GM18867 (cell line): ENCODE data around the gene OR2W3.

Experiments
- ATAC-seq: cut with Tn5 transposase; IDR thresholded peaks from one replicate; pipeline ENCODE4 v1.9.1; 2021; ENCODE audit warnings: mild to moderate bottlenecking, moderate library complexity; ENCODE audit not compliant: unreplicated experiment

OR2W3 gene

DNA sequence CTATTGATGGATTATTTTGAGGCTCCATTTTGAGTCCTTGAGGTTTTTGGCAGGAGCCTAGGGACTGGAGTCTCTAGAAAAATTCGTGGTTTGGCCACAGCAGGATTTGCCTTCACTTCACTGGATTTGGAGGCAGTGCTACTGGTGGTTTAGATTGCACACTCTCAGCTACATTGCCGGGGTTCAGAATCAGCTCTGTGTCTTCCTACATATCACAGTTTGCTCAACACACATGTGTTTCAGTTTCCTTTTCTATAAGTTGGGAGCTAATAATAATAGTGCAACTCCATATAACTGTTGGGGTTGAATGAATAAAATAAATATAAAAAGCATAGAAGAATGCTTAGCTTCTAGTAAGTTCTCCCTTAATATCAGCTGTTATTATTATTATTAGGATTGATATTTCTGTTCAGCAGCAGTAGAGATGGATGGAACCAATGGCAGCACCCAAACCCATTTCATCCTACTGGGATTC is at the start of gene OR2W3:
OR2W3 (plus strand) TSS at position 425 of the 475 bp plus-strand sequence; CDS start at position 425, 0 bp downstream.
- ATAC-seq: no peak

DNA sequence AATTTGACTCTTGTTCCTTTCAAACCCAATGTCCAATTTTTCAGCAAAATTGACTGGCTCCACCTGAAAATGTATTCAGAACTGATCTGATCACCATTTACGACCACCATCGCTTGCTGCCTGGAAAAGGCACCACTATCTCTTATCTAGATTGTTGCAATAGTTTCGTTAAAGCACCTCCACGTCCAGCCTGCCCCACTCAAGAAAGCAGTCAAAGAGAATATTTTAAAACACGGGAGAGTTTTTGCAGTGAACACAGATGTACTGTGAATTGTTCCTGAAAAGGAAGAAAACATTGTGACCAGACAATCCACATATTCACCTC is 49.7 kb upstream of the OR2W3 start:
- ATAC-seq: no peak

DNA sequence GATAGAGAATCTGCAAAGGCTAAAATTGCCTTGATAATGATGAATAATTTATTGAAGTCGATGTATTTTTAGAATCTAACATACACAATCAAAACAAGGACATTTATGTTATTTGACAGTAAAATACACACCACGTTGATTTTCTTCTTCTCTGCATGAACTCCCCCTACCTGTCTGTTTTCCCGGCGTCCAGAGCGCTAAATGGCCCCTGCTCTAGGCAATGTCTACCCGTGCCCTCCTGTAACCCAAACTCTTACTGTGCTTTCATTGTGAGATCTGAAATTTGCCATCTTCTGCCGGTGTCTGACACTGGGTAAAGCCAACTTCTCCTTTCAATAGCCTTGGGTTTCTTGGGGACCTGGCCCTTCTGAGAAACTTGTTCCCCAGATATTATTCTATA is 47.0 kb upstream of the OR2W3 start:
- ATAC-seq: no peak

DNA sequence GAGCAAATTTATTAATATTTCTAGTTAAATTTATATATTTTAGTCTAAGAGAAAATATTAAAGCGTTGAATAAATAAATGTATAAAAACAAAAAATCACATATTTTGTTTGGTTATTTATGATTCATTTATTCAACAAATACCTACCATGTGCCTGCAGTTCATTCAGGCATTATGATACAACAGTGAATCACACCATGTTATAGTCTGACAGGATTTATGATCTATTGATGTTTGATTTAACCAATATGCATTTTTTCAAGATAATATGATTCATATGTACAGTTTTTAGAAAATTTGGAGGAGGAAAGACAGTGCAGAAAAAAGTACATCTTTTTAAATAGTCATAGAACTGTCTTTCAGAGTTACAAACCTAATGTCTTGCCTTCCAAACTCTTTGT is 45.8 kb upstream of the OR2W3 start:
- no peak for ATAC-seq

DNA sequence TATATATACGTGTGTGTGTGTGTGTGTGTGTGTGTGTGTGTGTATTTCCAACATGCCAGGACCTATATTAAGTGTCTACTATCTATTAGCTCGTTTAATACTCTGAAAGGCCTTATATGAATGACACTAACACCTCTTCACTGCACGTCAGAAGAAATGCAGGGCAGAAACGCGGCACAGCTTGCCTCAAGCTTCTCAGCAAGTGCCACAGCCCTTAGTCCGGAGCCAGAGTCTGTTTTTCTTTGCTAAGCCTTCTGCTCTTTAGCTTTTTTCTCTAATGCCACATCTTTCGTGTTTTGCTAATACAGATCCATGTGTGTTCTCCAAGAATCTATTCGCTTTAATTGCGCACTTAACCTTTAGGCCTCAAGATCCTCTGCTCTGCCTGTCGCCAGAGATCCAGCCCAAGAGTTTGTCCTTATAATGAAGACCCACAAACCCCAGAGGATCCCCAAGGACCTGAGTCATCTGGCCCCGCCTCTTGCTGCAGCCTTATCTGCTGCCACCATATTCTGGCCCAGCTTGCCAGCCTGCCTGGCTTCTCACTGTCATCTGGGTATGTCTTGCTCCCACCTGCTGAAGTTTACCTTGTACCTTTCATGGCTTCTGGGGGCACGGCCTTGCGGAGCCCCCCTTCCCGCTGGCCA is 40.4 kb upstream of the OR2W3 start:
- no peak for ATAC-seq

DNA sequence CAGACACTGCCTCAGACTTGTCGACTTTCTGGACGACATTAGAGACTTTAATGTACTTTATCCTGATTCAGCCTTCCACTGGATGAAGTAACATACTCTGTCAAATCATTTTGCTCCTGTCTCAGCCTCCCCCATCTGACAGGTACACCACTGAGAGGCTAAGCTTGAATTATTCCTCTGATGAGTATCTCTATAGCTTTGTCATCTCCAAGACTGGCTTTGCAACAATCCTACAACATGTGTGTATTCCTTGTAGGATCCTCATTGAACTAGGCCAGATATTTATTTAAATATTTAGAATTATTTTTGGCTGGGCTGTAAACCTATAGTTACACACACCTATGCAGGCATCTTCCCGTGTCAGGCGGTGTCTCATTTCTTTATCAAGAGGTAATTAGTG is 39.5 kb upstream of the OR2W3 start:
- no peak for ATAC-seq

DNA sequence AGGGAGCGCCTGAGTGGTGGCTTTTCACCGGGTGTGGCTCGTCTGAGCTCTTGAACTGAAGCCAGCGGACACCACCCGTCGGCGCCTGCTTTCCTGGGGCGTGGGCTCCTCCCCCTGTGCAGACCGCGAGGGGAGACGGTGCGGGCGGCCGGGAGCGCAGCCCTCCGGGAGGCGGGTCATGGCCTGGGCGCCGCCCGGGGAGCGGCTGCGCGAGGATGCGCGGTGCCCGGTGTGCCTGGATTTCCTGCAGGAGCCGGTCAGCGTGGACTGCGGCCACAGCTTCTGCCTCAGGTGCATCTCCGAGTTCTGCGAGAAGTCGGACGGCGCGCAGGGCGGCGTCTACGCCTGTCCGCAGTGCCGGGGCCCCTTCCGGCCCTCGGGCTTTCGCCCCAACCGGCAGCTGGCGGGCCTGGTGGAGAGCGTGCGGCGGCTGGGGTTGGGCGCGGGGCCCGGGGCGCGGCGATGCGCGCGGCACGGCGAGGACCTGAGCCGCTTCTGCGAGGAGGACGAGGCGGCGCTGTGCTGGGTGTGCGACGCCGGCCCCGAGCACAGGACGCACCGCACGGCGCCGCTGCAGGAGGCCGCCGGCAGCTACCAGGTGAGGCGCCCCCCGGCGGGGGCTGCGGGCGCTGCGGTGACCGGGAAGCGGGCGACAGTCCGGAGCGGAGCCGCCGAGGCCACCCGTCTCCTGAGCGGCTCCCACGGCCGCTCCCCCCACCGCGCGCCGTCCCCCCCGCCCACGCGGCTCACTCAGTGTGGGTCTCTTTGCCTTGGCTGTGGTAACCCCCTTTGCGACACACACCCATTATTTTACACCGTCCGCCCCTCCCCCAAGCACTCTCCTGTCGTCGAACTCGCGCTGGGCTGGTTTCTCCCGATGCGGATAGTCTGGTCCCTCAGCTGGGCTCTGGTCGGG is 38.1 kb upstream of the OR2W3 start, which contains the start of gene TRIM58:
TRIM58 (plus strand) TSS at position 119 of the 916 bp plus-strand sequence; CDS start at position 179, 60 bp downstream.
- ATAC-seq: no peak

DNA sequence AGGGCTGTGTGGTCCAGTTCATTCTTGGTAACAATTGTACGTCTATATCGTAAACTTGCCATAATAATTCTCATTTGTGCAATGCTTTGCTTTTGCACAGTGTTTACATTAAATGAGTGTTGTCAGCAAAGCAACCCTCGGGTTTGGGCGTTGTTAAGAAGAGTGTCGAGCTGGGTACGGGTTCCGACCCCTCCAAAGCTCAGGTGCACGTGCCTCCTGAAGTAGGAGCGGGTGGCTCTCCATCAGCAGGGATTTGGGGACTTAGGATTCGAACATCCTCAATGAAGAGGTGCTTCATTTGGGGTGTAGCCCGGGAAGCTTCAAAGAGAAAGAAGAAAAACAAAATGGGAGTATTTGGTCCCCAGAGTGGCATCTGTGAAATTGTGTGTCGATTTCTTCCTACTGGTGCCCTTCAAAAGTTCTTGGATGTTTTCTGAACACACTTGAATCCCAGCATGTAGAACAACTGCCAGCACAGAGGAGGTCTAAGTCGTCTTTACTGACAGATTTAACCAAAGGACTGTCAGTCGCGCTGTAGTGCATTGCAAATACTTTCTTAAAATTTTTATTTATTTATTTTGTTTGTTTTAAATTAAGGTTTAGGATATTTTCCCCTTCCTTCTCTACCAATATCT is 37.3 kb upstream of the OR2W3 start:
- no peak for ATAC-seq

DNA sequence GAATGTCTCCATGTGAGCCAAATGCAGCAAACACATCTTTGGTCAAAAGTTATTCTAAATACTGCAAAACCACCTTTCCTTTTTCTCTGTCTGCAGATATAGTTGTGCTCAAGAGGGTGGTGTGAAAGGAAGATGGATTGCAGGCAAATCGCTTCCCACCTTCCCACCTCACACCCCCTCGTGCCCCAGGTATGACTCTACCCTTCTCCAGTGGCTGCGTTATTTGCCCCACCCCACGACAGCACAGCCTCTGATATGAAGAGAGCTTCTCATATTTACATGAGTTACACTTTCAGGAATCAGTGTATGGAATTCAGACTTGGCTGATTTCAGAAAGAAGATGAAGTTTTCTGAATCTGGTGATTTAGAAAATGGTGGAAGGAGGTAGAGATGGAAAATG is 32.6 kb upstream of the OR2W3 start:
- no peak for ATAC-seq

DNA sequence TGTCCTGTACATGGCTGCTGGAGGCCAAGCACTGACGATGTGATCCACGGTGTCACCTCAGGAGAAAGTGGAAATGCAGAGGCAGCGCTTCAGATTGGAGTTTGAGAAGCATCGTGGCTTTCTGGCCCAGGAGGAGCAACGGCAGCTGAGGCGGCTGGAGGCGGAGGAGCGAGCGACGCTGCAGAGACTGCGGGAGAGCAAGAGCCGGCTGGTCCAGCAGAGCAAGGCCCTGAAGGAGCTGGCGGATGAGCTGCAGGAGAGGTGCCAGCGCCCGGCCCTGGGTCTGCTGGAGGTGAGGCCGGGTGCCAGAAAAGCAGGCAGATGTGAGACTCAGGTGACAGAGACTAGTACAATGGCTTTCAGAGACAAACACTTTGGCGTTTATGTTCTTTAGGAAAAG is 30.7 kb upstream of the OR2W3 start:
- no peak for ATAC-seq

DNA sequence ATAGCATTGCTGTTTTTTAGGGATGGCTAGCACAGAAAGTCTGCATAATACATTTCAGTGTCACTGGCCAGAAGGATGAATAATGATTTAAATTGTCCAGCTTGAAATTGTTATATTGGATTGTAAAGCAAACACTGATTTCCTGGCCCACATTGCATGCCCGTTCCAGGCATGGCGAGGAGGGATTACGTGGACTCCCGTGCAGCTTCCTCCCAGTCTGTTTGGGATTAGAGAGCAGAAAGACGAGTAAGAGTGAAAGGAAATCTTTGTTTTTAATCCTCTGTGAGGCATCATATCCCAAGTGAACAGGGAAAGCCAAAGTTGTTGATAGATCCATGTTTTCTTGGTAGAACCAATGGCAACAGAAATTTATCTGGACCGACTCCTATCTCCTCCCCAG is 30.0 kb upstream of the OR2W3 start:
- no peak for ATAC-seq

DNA sequence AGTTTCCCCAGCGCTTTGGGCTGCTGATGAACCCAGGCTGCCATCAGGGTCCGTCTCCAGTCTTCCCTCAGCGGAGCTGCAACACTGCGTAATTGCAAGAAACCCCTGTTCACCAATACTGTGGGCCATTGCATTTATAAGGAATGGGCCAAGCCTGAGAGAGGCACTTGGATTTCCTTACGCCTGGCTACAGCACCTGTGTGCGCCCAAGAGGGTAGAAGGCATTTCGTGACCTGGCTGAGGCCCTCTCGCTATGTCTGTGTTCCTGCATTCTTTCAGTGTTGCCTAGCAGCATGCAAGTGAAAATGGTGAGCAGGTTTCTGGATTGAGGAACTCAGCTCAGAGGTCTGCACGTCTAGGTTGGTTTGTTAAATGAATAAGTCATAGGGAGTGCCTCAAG is 12.0 kb upstream of the OR2W3 start:
- no peak for ATAC-seq

DNA sequence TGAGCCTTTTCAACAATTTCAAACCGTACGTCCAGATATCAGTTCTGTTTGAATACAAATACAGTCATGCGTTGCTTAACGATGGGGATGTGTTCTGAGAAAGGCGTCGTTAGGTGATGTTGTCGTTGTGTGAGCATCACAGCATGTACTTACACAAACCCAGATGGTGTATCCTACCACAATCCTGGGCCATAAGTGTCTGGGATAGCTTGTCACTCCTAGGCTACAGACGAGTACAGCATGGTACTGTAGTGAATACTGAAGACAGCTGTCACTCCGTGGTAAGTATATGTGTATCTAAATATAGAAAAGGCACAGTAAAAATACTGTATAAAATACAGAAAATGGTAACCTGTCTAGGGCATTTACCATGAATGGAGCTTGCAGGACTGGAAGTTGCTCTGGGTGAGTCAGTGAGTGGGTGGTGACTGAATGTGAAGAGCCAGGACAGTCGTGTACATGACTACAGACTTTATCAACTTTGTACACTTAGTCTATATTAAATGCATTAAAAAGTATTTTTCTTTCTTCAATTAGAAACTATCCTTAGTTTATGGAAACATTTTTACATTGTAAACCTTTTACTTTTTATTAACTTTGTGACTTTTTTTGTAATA is 10.5 kb upstream of the OR2W3 start:
- ATAC-seq: no peak

DNA sequence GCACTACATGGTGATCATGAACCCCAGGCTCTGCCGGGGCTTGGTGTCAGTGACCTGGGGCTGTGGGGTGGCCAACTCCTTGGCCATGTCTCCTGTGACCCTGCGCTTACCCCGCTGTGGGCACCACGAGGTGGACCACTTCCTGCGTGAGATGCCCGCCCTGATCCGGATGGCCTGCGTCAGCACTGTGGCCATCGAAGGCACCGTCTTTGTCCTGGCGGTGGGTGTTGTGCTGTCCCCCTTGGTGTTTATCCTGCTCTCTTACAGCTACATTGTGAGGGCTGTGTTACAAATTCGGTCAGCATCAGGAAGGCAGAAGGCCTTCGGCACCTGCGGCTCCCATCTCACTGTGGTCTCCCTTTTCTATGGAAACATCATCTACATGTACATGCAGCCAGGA is 589 bp downstream of the OR2W3 start:
- no peak for ATAC-seq

DNA sequence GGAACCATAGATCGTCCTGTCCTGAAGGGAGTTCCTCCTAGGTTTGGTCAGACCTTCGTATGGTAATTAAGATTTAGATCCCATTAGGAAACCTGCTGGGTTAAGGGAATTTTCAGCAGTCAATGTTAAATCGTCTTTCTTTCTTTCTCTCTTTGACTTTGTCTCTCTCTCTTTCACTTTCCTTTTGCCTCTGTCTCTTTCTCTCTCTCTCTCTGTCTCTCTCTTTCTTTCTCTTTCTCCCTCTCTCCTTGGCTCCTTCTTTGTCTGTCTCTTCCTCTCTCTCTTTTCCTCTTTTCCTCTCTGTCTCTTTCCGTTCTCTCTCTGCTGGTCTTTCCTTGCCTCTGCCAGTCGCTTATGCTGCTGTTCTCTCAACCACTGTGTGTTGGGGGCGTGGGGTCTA is 8.7 kb downstream of the OR2W3 start:
- ATAC-seq: no peak

DNA sequence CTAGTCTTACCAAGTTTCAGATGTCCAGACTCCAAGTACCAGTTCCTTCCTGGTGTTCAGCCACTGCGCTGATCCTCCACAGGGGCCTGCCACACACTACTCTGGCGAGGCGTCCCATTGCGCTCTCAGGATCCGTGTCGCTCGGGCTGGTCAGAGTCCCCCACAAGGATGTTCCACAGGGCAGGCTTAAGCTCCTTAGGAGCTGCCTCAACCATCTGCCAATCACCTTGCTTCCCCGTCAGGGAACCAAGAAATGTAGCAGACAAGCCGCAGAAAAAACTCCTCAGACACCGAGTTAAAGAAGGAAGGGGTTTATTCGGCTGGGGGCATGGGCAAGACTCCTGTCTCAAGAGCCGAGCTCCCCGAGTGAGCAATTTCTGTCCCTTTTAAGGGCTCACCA is 9.8 kb downstream of the OR2W3 start:
- ATAC-seq: no peak

DNA sequence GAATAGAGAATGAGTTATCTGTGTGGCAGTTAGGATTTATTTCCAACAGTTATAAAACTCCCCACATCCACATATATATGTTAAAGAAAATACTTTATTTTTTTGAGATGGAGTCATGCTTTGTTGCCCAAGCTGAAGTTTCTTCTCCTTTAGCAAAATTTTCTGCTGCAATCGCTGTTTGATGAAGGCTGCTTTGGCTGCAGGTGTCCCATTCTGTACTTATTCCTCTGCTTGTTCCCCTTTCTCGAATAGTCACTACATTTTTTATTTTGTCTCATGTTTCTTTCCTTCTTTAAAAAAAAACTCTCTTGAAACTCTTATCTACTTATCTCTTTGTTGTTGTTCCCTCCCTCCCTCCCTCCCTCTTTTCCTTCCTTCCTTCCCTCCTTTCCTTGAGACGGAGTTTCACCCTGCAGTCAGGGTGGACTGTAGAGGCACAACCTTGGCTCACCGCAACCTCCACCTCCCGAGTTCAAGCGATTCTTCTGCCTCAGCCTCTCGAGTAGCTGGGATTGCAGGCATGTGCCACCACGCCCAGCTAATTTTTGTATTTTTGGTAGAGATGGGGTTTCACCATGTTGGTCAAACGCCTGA is 10.6 kb downstream of the OR2W3 start:
- ATAC-seq: no peak

DNA sequence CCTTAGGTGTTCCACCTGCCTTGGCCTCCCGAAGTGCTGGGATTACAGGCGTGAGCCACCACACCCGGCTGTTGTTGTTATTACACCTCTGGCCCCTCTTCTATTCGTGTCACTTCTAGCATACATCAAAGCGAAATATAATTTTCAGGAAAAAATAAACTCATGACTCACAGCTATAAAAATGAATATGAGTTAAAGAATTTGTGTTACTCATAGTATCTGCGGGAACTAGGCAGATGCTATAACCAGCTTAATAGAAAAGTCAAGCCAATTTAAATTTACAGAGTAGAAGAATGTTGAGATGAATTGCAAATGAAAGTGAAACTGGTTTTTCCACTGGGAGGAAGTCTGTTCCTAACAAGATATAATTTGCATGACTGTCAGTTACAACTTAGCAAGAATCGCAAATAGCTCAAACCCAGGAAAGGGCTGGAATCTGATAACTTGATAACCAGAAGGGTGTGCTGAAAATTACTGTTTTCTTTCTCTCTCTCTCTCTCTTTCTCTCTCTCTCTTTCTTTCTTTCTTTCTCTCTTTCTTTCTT is 11.2 kb downstream of the OR2W3 start:
- peak; percentile 55 for ATAC-seq

DNA sequence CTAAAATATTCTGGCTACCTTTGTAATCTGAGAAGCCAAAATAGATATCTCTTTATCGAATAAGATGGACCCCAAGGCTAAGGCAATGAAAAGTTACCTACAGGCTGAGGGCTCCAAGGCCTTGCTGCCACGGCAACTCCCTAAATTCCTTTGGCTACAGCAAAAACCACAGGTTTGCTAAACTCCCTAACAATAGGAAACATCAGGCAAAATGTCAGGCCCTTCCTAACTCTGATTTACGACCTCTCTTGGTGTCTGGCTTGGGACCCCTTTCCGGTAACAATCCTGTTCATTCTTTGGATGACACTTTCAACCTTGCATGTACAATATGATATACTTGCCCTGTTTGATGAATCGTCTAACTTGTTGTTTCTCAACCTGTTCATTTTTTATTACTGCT is 13.4 kb downstream of the OR2W3 start:
- no peak for ATAC-seq

DNA sequence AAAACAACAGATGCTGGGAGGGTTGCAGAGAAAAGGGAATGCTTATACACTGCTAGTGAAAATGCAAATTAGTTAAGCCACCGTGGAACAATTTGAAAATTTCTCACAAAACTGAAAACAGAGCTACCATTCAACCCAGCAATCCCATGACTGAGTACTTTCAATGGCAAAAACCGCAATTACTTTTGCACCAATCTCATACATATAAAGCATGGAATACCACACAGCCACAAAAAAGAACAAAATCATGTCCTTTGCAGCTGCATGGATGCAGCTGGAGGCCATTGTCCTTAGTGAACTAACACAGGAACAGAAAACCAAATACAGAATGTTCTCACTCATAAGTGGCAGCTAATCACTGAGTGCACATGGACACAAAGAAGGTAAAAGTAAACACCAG is 18.4 kb downstream of the OR2W3 start:
- ATAC-seq: no peak
